ENCODE results near the gene FAM187B.

FAM187B gene

GRCh38 chr19:35249146-35249847, 20.8 kb upstream of the FAM187B start:
- Histone ChIP-seq H2BK120ac (ENCODE audit: low read depth, low read length) (no peak overlapping the region), H2BK15ac (replicated peaks; ENCODE audit: low read depth) (no peak overlapping the region), H3K4me3 (ENCODE audit: low read length) (peak overlapping the region; percentile 71), H2AK5ac (ENCODE audit: low read length) (no peak overlapping the region), H3K27me3 (ENCODE audit: insufficient read depth, low read length, poor library complexity) (no peaks in the 10 kb centered on the region), H3K79me1 (ENCODE audit: low read length) (peaks cover 21% of the 10 kb centered on the region), H3K27ac (ENCODE audit: low read depth, low read length) (peak overlapping the region; percentile 60), H3K56ac (ENCODE audit: low read length) (peak overlapping the region; percentile 94), H3K23ac (ENCODE audit: low read length) (no peak overlapping the region), H3K79me2 (ENCODE audit: control insufficient read depth, insufficient read depth, low read length) (peaks cover 24% of the 10 kb centered on the region), H4K8ac (ENCODE audit: low read depth, low read length) (no peak overlapping the region), H3K18ac (ENCODE audit: low read length) (peak overlapping the region; percentile 53), H3K4ac (ENCODE audit: low read depth, low read length) (peak overlapping the region; percentile 74), H3K4me1 (ENCODE audit: control insufficient read depth, low read depth, low read length) (peaks cover 3% of the 10 kb centered on the region), H3K36me3 (ENCODE audit: control insufficient read depth, insufficient read depth, low read length) (peaks cover 11% of the 10 kb centered on the region), H4K5ac (ENCODE audit: low read length) (no peak overlapping the region), H3K4me2 (ENCODE audit: low read length) (peak overlapping the region; percentile 80), H3K9ac (ENCODE audit: low read length) (peak overlapping the region; percentile 85), H2BK5ac (ENCODE audit: low read length) (no peak overlapping the region)
- peak; percentile 47 for DNase-seq
- no CpG with 5 or more reads among the region's 39 CpGs for WGBS (ENCODE audit: extremely low coverage, insufficient coverage, low lambda C conversion rate)

DNA sequence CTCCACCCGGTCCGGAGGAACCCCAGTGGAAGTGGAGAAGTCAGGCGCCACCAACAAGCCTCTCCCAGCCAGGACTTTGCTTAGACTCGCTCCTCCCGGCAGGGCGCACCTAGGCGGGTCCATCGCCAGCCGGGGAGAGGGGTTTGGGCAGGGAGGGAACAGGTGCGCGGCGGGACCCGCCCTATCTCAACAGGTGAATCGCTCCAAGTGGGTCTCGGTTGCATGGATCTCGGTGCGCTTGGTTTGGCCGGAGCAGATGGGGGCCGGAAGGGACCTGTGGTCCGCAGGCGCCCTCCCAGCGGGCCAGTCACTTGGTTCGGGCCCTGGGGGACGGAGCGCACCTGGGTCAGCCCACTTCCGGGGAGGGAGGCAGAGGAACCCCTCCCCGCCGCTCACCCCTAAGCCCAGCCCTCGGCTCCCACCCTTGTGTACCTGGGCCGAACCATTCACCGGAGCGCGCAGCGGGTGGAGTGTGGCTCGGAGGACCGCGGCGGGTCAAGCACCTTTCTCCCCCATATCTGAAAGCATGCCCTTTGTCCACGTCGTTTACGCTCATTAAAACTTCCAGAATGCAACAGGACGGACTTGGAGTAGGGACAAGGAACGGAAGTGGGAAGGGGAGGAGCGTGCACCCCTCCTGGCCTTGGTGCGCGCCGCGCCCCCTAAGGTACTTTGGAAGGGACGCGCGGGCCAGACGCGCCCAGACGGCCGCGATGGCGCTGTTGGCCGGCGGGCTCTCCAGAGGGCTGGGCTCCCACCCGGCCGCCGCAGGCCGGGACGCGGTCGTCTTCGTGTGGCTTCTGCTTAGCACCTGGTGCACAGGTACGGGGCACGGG, 20.0 kb upstream of the FAM187B start, which contains the start of gene LSR:
Gene LSR (plus strand): TSS at position 693 of the 836 bp plus-strand sequence. CDS start 21 bp downstream, at position 714.
- Histone ChIP-seq H2BK120ac (ENCODE audit: low read depth, low read length) (peak within 1 kb of the TSS; percentile 45), H4K5ac (ENCODE audit: low read length) (no peak within 1 kb of the TSS), H3K4me2 (ENCODE audit: low read length) (peak within 1 kb of the TSS; percentile 80), H3K79me1 (ENCODE audit: low read length) (peaks cover 19% of the 10 kb centered on the region), H3K36me3 (ENCODE audit: control insufficient read depth, insufficient read depth, low read length) (peaks cover 11% of the 10 kb centered on the region), H4K8ac (ENCODE audit: low read depth, low read length) (no peak within 1 kb of the TSS), H3K9ac (ENCODE audit: low read length) (peak within 1 kb of the TSS; percentile 85), H3K4me1 (ENCODE audit: control insufficient read depth, low read depth, low read length) (peaks cover 3% of the 10 kb centered on the region), H3K18ac (ENCODE audit: low read length) (peak within 1 kb of the TSS; percentile 88), H3K4ac (ENCODE audit: low read depth, low read length) (peak within 1 kb of the TSS; percentile 74), H3K4me3 (ENCODE audit: low read length) (peak within 1 kb of the TSS; percentile 71), H3K27me3 (ENCODE audit: insufficient read depth, low read length, poor library complexity) (no peaks in the 10 kb centered on the region), H2BK5ac (ENCODE audit: low read length) (peak within 1 kb of the TSS; percentile 70), H2AK5ac (ENCODE audit: low read length) (no peak within 1 kb of the TSS), H3K23ac (ENCODE audit: low read length) (no peak within 1 kb of the TSS), H3K79me2 (ENCODE audit: control insufficient read depth, insufficient read depth, low read length) (peaks cover 24% of the 10 kb centered on the region), H3K27ac (ENCODE audit: low read depth, low read length) (peak within 1 kb of the TSS; percentile 98), H3K56ac (ENCODE audit: low read length) (peak within 1 kb of the TSS; percentile 94), H2BK15ac (replicated peaks; ENCODE audit: low read depth) (no peak within 1 kb of the TSS)
- DNase-seq = peak; percentile 97
- no CpG with 5 or more reads among the region's 69 CpGs for WGBS (ENCODE audit: extremely low coverage, insufficient coverage, low lambda C conversion rate)

DNA sequence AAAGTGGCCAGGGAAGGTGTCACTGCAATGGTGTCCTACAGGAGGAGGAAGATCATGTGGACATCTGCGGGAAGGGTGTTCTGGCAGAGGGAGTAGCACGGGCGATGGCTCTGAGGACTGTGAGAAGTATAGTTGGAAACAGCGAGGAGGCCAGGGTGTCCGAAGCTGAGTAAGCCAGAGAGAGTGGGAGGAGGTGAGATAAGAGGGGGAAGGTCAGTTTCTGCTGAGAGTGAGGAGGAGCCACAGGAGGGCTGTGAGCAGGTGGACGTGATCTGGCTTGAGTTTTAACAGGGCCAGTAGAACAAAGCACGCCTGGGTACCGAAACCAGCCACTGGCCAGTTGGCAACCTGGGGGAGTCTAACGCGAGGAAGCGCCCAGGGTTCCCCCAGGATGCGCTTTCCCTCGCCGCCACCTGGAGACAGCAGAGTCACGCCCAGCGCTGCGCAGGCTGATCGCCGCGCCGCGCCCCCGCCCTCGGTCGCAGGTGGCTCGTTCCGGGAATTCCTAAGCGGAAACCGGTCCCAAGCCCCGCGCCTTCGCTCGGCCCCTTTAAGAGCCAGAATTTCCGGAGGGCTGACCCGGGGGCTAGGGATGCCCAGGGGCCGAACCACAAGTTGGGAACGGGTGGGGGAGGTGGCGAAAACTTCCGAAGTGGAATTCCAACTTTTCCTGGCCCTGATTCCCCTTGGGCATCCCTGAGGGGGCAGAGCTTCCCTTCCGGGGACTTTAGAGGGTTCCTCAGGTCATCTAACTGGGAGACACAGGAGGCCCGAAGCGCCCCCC, 19.2 kb upstream of the FAM187B start:
- no CpG with 5 or more reads among the region's 42 CpGs for whole genome bisulfite sequencing (ENCODE audit: extremely low coverage, insufficient coverage, low lambda C conversion rate)

GRCh38 chr19:35246466-35247092, 18.0 kb upstream of the FAM187B start:
- H3K18ac ChIP-seq (ENCODE audit: low read length) = no peak overlapping the region
- H3K79me2 ChIP-seq (ENCODE audit: control insufficient read depth, insufficient read depth, low read length) = peaks cover 19% of the 10 kb centered on the region
- H3K4me1 ChIP-seq (ENCODE audit: control insufficient read depth, low read depth, low read length) = peaks cover 3% of the 10 kb centered on the region
- H3K4me3 ChIP-seq (ENCODE audit: low read length) = no peak overlapping the region
- no peak for DNase-seq
- H2AK5ac ChIP-seq (ENCODE audit: low read length) = no peak overlapping the region
- no peak overlapping the region for H4K8ac ChIP-seq (ENCODE audit: low read depth, low read length)
- H3K79me1 ChIP-seq (ENCODE audit: low read length) = peaks cover 14% of the 10 kb centered on the region
- H3K27me3 ChIP-seq (ENCODE audit: insufficient read depth, low read length, poor library complexity) = no peaks in the 10 kb centered on the region
- H2BK5ac ChIP-seq (ENCODE audit: low read length) = no peak overlapping the region
- no peak overlapping the region for H3K4ac ChIP-seq (ENCODE audit: low read depth, low read length)
- H3K4me2 ChIP-seq (ENCODE audit: low read length) = no peak overlapping the region
- H2BK15ac ChIP-seq (replicated peaks; ENCODE audit: low read depth) = no peak overlapping the region
- peaks cover 5% of the 10 kb centered on the region for H3K36me3 ChIP-seq (ENCODE audit: control insufficient read depth, insufficient read depth, low read length)
- no peak overlapping the region for H3K27ac ChIP-seq (ENCODE audit: low read depth, low read length)
- H3K9ac ChIP-seq (ENCODE audit: low read length) = no peak overlapping the region
- H3K56ac ChIP-seq (ENCODE audit: low read length) = no peak overlapping the region
- H2BK120ac ChIP-seq (ENCODE audit: low read depth, low read length) = no peak overlapping the region
- H4K5ac ChIP-seq (ENCODE audit: low read length) = no peak overlapping the region
- WGBS (ENCODE audit: extremely low coverage, insufficient coverage, low lambda C conversion rate) = no CpG with 5 or more reads among the region's 4 CpGs
- no peak overlapping the region for H3K23ac ChIP-seq (ENCODE audit: low read length)

More for the DNA sequence above, 19.2 kb upstream of the FAM187B start:
- Histone ChIP-seq H3K4me3 (ENCODE audit: low read length) (peak overlapping the region; percentile 18), H2BK120ac (ENCODE audit: low read depth, low read length) (peak overlapping the region; percentile 45), H3K56ac (ENCODE audit: low read length) (peak overlapping the region; percentile 94), H3K79me2 (ENCODE audit: control insufficient read depth, insufficient read depth, low read length) (peaks cover 21% of the 10 kb centered on the region), H3K4ac (ENCODE audit: low read depth, low read length) (peak overlapping the region; percentile 70), H3K23ac (ENCODE audit: low read length) (no peak overlapping the region), H4K8ac (ENCODE audit: low read depth, low read length) (no peak overlapping the region), H3K36me3 (ENCODE audit: control insufficient read depth, insufficient read depth, low read length) (peaks cover 7% of the 10 kb centered on the region), H3K27ac (ENCODE audit: low read depth, low read length) (peak overlapping the region; percentile 98), H3K79me1 (ENCODE audit: low read length) (peaks cover 16% of the 10 kb centered on the region), H2BK15ac (replicated peaks; ENCODE audit: low read depth) (no peak overlapping the region), H3K18ac (ENCODE audit: low read length) (peak overlapping the region; percentile 88), H3K9ac (ENCODE audit: low read length) (peak overlapping the region; percentile 74), H3K4me1 (ENCODE audit: control insufficient read depth, low read depth, low read length) (peaks cover 3% of the 10 kb centered on the region), H2AK5ac (ENCODE audit: low read length) (no peak overlapping the region), H3K27me3 (ENCODE audit: insufficient read depth, low read length, poor library complexity) (no peaks in the 10 kb centered on the region), H2BK5ac (ENCODE audit: low read length) (no peak overlapping the region), H4K5ac (ENCODE audit: low read length) (no peak overlapping the region), H3K4me2 (ENCODE audit: low read length) (peak overlapping the region; percentile 58)
- peak; percentile 98 for DNase-seq

DNA sequence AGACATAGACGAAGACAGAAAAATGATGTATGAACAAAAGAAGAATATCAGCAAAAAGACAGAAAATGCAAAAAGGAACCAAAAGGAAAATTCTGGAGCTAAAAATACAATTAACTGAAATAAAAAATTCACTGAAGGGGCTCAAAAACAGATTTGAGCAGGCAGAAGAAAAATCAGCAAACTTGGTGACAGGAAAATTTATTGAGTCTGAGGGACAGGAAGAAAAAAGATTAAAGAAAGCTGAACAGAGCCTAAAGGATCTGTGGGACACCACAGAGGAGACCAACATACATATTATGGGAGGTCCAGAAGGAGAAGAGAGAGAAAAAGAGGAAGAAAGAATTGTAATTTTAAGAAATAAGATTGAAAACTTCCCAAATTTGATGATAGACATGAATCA, 12.9 kb upstream of the FAM187B start:
- Histone ChIP-seq H3K27ac (ENCODE audit: low read depth, low read length) (no peak overlapping the region), H3K36me3 (ENCODE audit: control insufficient read depth, insufficient read depth, low read length) (no peaks in the 10 kb centered on the region)

More for the DNA sequence above, 12.9 kb upstream of the FAM187B start:
- no peak overlapping the region for H3K23ac ChIP-seq (ENCODE audit: low read length)
- no peak overlapping the region for H3K56ac ChIP-seq (ENCODE audit: low read length)
- no peak overlapping the region for H2BK120ac ChIP-seq (ENCODE audit: low read depth, low read length)
- no peak overlapping the region for H3K4ac ChIP-seq (ENCODE audit: low read depth, low read length)
- H3K79me1 ChIP-seq (ENCODE audit: low read length) = no peaks in the 10 kb centered on the region
- H4K5ac ChIP-seq (ENCODE audit: low read length) = no peak overlapping the region
- H3K4me3 ChIP-seq (ENCODE audit: low read length) = no peak overlapping the region
- H3K79me2 ChIP-seq (ENCODE audit: control insufficient read depth, insufficient read depth, low read length) = no peaks in the 10 kb centered on the region
- no peak overlapping the region for H4K8ac ChIP-seq (ENCODE audit: low read depth, low read length)
- no peaks in the 10 kb centered on the region for H3K4me1 ChIP-seq (ENCODE audit: control insufficient read depth, low read depth, low read length)
- H3K18ac ChIP-seq (ENCODE audit: low read length) = no peak overlapping the region
- no peak overlapping the region for H2AK5ac ChIP-seq (ENCODE audit: low read length)
- H3K4me2 ChIP-seq (ENCODE audit: low read length) = no peak overlapping the region
- H2BK5ac ChIP-seq (ENCODE audit: low read length) = no peak overlapping the region
- no peak overlapping the region for H2BK15ac ChIP-seq (replicated peaks; ENCODE audit: low read depth)
- H3K27me3 ChIP-seq (ENCODE audit: insufficient read depth, low read length, poor library complexity) = no peaks in the 10 kb centered on the region
- WGBS (ENCODE audit: extremely low coverage, insufficient coverage, low lambda C conversion rate) = no CpG with 5 or more reads among the region's 1 CpG
- no peak for DNase-seq
- no peak overlapping the region for H3K9ac ChIP-seq (ENCODE audit: low read length)

Data from mesendoderm (in vitro differentiated cells).